Measurements from ENCODE around the gene CDC6.

Gene CDC6

DNA sequence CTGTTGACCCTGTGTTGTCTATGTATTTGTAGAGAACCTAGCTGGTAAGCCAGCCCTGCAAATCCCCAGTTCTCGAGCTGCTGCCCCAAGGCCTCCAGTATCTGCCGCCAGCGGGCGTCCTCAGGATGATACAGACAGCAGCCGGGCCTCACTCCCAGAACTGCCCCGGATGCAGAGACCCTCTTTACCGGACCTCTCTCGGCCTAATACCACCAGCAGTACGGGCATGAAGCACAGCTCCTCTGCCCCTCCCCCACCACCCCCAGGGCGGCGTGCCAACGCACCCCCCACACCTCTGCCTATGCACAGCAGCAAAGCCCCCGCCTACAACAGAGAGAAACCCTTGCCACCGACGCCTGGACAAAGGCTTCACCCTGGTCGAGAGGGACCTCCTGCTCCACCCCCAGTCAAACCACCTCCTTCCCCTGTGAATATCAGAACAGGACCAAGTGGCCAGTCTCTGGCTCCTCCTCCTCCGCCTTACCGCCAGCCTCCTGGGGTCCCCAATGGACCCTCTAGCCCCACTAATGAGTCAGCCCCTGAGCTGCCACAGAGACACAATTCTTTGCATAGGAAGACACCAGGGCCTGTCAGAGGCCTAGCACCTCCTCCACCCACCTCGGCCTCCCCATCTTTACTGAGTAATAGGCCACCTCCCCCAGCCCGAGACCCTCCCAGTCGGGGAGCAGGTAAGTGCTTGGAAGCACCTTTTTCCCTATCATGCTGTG is 23.1 kb upstream of the CDC6 start:
- Histone ChIP-seq H3K27me3 (replicated peaks; ENCODE audit: control insufficient read depth, insufficient read depth, low read length) (no peaks in the 10 kb centered on the region), H3K4me3 (replicated peaks; ENCODE audit: low read depth, low read length) (no peak overlapping the region), H3K36me3 (ENCODE audit: control insufficient read depth, insufficient read depth, low read length) (peaks cover 10% of the 10 kb centered on the region)
- no peak for DNase-seq (ENCODE audit: extremely low read depth, insufficient read length)
- TF ChIP-seq, protein P1, sequence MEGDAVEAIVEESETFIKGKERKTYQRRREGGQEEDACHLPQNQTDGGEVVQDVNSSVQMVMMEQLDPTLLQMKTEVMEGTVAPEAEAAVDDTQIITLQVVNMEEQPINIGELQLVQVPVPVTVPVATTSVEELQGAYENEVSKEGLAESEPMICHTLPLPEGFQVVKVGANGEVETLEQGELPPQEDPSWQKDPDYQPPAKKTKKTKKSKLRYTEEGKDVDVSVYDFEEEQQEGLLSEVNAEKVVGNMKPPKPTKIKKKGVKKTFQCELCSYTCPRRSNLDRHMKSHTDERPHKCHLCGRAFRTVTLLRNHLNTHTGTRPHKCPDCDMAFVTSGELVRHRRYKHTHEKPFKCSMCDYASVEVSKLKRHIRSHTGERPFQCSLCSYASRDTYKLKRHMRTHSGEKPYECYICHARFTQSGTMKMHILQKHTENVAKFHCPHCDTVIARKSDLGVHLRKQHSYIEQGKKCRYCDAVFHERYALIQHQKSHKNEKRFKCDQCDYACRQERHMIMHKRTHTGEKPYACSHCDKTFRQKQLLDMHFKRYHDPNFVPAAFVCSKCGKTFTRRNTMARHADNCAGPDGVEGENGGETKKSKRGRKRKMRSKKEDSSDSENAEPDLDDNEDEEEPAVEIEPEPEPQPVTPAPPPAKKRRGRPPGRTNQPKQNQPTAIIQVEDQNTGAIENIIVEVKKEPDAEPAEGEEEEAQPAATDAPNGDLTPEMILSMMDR (IDR thresholded peaks at IDR 0.05; ENCODE audit: insufficient read depth, low read length, poor library complexity, severe bottlenecking): no peak

DNA sequence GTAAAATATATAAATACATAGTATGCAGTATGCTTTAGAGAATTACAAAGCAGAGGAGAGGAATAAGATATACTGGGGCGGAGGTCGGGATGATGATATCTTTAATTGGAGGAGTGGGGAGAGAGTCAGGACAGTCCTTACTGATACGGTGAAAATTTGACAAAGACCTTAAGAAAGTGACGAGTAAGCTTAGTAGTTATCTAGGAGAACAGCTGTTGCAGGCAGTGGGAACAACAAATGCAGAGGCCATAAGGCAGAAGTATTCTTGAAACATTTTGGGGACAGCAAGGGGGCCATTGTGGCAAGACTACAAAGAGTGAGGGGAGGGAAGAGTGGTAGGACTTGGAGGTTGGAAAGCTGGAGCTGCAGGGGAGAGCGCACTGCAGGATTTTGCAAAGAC is 22.3 kb upstream of the CDC6 start:
- TF ChIP-seq, protein P1 (IDR thresholded peaks at IDR 0.05; ENCODE audit: insufficient read depth, low read length, poor library complexity, severe bottlenecking): no peak
- DNase-seq (ENCODE audit: extremely low read depth, insufficient read length): no peak
- peaks cover 10% of the 10 kb centered on the region for H3K36me3 ChIP-seq (ENCODE audit: control insufficient read depth, insufficient read depth, low read length)

DNA sequence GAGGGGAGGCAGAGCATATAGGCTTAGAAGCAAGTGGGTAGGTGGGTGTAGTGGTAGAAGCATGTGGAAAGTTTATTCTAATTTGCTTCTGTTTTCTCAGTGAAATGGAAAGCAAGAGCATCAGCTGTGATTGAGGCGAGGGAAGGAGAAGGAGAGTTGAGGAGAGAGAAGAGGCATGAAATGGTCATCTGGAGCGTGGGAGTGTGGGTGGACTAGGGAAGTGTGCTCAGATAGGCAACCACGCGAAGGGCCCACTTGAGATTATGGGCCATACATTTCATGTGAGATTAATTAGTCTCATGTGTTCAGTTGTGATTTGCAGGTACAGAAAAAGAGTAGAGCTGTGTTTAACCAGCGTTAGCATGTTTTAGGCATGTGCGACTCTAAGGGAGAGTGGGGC is 20.8 kb upstream of the CDC6 start:
- Histone ChIP-seq H3K36me3 (ENCODE audit: control insufficient read depth, insufficient read depth, low read length) (peaks cover 10% of the 10 kb centered on the region), H3K27me3 (replicated peaks; ENCODE audit: control insufficient read depth, insufficient read depth, low read length) (no peaks in the 10 kb centered on the region), H3K4me3 (replicated peaks; ENCODE audit: low read depth, low read length) (no peak overlapping the region)
- no peak for DNase-seq (ENCODE audit: extremely low read depth, insufficient read length)
- TF ChIP-seq, protein P1 (IDR thresholded peaks at IDR 0.05; ENCODE audit: insufficient read depth, low read length, poor library complexity, severe bottlenecking): no peak

More for the DNA sequence above, 22.3 kb upstream of the CDC6 start:
- H3K4me3 ChIP-seq (replicated peaks; ENCODE audit: low read depth, low read length): no peak overlapping the region
- no peaks in the 10 kb centered on the region for H3K27me3 ChIP-seq (replicated peaks; ENCODE audit: control insufficient read depth, insufficient read depth, low read length)

DNA sequence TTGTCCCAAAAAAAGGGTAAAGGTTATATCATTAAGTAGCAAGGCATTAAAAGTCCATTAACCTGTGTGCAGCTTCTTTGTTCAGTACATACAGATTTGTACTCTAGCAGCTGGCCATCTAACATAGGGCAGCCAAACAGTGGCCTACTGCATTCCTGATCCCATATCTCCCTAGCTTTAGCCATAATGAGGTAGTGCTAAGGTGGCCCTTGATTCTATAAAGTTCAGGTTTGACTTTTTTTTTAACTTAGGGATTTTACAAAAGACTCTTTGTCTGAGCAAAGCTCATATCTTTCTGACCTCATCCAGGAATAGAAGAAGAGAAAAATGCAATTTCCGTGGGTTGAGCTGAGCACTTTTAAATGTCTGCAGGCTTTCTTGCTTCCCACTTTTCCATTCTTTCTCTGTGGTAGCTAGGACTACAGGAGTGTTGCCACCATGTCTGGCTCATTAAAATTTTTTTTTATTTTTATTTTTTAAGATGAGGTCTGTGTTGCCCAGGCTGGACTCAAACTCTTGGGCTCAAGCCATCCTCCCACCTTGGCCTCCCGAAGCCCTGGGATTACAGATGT is 19.5 kb upstream of the CDC6 start:
- DNase-seq (ENCODE audit: extremely low read depth, insufficient read length): no peak
- no peaks in the 10 kb centered on the region for H3K27me3 ChIP-seq (replicated peaks; ENCODE audit: control insufficient read depth, insufficient read depth, low read length)
- TF ChIP-seq, protein P1 (IDR thresholded peaks at IDR 0.05; ENCODE audit: insufficient read depth, low read length, poor library complexity, severe bottlenecking): no peak
- no peak overlapping the region for H3K4me3 ChIP-seq (replicated peaks; ENCODE audit: low read depth, low read length)
- peaks cover 10% of the 10 kb centered on the region for H3K36me3 ChIP-seq (ENCODE audit: control insufficient read depth, insufficient read depth, low read length)

DNA sequence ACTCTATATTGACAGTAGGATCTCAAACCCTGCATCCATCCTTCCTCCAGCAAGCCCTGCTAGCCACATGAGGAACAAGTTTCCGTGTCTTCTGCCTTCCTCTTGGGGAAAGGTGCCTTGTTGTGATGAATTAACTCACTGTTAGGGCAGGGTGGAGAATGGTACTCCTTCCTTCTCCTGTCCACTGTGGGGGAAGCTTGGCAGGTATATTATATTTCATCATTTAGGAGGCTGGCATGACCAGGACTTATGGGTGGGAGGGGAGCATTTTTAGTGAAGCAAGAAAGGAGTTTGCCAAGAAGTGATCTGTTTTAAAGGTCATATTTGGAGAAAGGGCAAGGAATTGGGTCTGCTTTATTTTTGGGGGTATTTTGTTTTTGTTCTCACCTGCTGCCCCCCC is 9.3 kb upstream of the CDC6 start:
- no peaks in the 10 kb centered on the region for H3K27me3 ChIP-seq (replicated peaks; ENCODE audit: control insufficient read depth, insufficient read depth, low read length)
- H3K36me3 ChIP-seq (ENCODE audit: control insufficient read depth, insufficient read depth, low read length): peaks cover 22% of the 10 kb centered on the region
- H3K4me3 ChIP-seq (replicated peaks; ENCODE audit: low read depth, low read length): no peak overlapping the region
- no peak for DNase-seq (ENCODE audit: extremely low read depth, insufficient read length)
- TF ChIP-seq, protein P1 (IDR thresholded peaks at IDR 0.05; ENCODE audit: insufficient read depth, low read length, poor library complexity, severe bottlenecking): no peak
